HTR-8/SVneo (cell line): ENCODE measurements around the gene DSCAM.

Source experiments
- DNase-seq: peaks from one replicate; pipeline ENCODE4 v3.0.0; 2011; ENCODE audit warnings: low spot score, mixed read lengths; ENCODE audit not compliant: insufficient read length
- FAIRE-seq: peaks from 2 replicates; lab custom pipeline; 2011; peaks lifted over from hg19 to GRCh38; lab: Jason Lieb, UNC

Gene DSCAM

DNA sequence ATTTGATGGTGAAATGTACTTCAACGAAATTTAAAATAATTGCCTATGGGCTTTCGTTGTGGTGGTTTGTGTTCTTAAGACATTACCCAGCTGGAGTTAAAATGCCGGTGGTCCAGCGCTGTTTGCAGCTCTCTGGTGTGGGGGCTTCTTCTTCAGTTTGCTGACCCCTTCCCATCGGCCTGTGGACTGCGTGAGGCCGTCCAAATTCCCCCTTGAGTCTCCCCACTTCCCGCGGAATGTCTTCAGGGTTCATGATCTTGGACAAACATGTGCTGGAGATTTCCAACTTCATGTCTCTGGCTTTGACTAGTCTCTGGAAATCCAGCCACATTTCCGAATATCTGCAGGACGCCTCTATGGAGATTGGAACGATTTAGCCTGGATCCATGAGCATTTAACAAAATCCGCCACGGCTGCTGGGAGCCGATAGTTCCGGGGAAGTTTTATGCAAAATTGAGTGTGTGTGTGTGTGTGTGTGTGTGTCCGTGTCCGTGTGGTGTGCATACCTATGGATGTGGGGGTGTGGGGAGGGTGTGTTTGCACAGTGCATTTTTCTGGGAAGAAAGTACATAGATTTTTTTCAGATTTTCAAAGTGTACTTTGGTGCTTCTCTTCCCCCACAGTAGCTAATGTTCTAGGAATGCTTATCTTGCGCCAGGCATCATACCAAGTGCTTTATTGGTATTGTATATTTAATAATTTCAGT, 862.5 kb downstream of the DSCAM start:
- FAIRE-seq (no peak), DNase-seq (no peak)

DNA sequence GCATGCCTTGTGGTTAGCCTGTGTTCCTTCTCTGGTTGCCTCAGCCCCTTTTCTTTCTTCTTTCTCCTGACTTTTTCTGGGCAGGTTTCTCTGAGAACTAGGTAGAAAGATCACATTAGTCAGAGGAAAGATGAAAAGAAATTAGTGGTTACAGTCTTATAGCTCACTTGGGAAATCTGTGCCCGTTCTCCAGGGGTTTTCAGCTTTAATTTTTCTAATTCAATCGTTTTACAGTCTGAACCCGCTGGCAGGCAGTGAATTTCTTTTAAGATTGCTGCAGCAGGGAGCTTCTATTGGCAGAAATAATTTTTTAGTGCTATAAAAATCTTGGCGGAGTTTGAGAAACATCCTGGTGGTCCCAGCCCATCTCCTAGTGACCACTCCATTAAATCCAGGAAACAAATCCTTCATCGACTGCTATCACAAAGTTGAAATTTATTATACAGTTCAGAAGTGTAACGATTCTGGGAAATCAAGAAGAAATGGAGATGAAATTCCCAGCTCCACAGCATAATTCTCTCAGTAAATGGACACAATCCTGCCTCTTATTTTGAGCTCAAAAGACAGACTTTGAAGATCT, 866.6 kb downstream of the DSCAM start:
- no peak for DNase-seq
- no peak for FAIRE-seq

DNA sequence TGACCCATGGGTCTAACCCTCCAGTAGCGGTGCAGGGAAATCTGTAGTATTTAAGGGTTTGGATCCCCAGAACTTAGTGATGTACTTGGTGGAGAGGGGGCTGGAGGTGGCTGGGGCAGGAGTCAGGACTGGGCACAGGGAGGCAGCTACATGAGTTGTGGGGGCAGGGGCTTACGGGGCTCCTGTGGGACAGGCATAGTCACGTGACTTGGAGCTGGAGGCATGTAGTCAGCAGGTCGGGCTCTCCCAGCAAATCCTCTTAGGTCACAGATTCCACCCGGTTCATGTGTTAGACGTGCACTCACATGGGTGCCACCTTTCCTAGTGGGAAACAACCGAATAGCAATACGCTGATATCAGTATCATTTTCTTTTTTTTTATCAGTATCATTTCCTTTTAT, 867.6 kb downstream of the DSCAM start:
- DNase-seq (no peak), FAIRE-seq (no peak)

DNA sequence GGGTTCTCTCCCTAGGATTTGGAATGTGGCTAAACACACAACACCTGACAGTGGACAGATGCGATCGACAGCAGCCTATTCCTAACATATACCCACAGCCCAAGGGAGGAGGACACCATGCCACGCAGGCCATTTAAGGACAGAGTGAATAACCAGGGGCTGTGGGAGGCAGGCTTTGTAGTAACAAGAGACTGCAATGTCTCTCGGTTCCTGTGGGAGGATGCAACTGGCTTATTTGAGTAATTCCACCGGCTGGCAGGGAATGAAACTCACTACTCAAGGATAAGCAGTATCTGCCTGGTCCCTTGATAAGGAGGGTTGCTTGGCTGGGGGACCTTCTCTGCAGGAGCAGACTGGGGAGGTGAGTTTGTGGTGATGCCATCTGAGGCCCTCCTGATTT, 870.2 kb downstream of the DSCAM start:
- DNase-seq (no peak), FAIRE-seq (no peak)

DNA sequence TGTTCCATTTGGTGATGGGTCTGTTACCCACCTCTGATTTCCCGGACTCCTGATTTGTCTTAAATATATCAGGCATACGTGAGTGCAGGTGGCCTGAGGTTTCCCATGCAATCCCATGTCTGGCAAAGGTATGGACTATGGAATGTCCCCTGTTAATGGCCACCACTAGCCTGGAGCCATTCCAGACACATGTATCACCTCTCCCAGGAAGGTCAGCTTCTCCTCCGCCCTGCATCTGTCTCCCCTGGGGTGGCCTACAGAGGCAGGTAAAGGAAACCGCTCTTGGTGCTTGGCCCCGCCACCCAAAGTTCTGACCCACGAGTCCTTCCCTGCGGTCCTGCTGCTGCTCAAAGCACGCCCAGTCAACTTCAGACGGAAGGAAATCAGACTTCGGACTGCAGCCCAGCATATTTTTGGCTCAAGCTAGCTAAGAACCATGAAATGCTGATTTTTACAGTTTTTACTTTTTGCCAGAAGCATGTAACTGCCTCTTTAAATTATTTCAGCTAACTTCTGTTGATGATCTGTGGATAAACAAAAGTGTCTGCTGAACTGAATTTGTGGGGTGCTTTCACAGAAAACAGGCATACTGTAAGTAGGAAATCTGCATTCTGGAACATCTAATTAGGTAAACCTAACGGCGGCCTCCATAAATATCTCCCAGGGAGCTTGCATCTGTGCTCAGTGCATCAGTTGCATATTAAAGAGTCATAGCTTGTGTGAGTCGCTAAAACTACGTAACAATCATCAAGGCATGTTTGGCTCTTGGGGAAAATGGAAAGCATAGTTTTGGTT, 873.8 kb downstream of the DSCAM start:
- no peak for DNase-seq

DNA sequence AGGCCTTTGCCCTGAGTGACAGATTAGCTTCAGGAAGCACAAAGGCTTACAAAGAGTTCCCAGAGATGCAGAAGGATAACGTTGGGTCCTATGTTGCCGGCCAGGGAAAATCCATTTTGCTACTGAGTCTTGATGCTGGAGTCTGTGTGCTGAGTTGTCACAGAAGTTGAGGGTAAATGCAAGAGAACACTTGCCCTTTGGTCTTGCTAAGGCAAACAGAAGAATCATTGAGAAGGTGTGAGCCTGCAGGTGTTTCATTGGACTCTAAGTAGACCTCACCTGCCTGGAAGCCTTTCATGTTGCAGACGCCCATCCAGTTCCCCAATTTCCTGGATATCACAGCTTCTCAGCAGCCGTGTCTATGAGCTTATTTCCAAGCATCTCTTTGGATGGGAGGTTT, 874.5 kb downstream of the DSCAM start:
- DNase-seq (no peak), FAIRE-seq (no peak)

More for the DNA sequence above, 873.8 kb downstream of the DSCAM start:
- no peak for FAIRE-seq

DNA sequence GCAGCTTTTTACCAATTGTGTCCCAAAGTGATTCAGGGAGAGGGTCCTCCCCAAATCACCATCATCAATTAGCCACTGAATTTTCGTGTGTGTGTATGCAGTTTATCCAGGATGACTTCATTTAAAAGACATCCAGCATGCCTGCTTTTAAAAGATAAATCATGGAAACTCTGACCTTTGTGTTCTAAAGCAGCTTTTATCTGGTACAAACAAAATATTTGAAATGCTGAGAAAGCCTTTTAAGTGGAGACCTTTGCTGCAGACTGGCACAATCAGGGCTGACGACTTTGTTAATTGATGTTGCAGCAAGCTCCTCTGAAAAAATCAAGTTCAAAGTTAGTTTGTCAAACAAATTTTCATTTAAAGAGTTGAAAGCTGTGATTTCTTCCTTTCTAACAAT, 875.0 kb downstream of the DSCAM start:
- DNase-seq: no peak
- FAIRE-seq: no peak

DNA sequence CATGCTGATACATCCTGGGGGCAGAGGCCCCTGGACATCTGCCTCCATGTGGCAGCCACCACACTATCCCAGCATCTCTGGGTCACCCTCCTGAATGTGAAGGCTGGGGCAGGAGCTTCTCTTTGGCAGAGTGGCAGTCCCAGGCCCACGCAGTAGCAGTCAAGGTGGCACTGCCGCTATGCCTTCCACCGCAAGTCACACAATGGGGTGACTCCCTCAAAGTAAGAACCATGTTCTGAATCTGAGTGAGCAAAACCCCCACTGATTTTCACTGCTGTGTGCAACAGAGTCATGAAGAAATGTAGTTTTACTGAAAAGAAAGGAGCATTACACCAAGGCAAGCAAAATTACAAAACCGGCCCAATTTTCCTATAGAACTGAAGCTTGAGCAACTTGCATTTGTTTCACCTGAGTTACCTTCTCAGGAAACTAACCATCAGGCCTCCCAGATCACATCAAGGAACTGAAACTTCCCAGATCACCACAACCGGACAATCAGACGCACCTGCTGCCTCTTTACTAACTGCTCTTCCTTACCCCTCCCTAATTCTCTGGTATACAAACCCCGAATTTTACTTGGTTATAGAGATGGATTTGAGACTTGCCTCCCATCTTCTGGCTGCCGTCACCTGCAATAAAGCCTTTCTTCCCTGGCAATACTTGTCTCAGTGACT, 877.1 kb downstream of the DSCAM start:
- DNase-seq (no peak), FAIRE-seq (no peak)

DNA sequence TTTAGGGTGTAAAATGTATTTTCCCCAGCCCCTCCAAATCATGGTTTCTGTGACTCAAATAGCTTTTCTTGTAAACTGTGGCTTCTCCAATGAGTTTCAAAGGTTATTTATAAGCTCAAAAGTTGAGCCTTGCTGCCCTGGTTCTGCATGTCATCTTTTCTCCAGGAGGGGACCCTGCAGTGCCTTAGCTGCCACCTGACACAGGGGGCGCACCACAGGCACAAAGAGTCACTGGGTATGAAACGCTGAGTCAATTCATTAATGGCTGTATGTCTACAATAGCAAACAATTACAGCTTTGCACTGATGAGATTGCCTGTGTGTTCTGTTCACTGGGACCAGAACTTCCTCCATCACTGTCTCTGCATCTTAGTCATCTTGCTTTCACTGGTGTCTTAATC, 878.9 kb downstream of the DSCAM start:
- DNase-seq (no peak), FAIRE-seq (no peak)

DNA sequence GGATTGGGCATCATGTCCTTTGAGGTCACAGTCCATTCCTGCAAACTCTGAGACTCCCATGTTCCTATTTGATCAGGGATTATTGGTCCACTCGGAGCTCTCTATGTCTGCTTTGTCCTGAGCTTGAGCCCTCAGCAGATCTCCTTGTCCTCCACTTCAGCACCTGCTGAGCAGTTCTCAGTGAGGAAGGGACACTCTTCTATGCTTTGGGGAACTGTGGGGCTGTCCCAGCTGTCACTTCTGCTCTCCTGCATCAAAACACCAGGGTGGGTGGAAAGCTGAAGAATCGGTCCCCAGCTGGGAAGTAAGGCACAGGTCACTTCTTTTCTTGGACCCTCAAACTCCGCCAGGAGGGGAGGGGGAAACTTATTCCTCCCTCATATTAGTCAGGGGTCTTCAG, 880.2 kb downstream of the DSCAM start:
- DNase-seq: no peak
- no peak for FAIRE-seq

DNA sequence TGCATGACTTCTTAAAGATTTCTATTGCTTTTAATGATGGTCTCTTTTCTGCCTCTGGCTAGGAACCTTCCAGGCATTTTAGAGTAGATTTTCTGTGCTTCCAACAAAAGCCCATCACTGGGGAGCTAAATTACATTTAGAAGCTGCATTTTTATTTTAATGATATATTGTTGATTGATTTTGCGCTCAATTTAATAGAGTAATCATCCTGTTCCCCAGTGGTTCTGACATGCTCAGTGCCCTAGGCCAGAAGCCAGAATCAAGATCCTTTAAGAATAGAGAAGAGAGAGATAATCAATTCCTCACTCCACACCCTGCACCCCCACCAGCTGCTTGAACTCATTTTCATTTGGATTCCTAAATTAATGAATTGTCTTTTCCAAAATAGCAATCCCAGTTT, 881.9 kb downstream of the DSCAM start:
- no peak for DNase-seq

DNA sequence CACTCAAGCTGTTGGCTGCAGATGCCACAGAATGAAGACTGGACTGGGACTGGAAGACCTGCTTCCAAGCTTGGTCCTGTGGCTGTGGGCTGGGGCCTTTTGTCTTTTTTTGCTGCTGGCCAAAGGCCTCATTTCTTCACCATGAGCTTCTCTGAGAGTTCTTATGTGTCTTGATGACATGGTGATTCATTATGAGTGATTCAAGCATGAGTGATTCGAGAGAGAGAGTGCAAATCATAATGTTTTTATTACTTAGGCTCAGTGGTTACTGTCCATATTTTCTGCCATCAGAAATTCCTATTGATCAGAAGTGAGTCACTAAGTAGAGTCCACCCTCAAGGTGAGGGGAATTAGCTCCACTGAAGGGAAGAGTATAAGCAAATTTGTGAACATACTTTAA, 885.7 kb downstream of the DSCAM start:
- FAIRE-seq (no peak), DNase-seq (no peak)

More for the DNA sequence above, 881.9 kb downstream of the DSCAM start:
- FAIRE-seq: no peak
